ENCODE results near the gene EIF4G2.

DNA sequence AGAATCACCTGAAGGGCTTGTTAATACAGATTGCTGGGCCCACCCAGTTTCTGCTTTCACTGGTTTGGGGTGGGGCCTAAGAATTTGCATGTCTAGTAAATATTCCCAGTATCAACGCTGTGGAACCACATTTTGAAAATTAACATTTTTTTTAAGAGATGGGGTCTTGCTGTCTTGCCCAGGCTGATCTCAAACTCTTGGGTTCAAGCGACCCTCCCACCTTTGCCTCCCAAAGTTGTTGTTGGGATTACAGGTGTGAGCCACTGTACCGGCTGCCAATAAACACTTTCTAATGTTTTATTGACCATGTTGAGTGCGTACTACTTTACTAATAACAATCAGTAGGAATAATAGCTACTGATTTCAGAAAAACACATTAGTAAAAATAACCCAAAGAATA, 2.5 kb downstream of the EIF4G2 start:
- no peak for TF ChIP-seq EZH2 (IDR thresholded peaks at IDR 0.05)
- no peak for TF ChIP-seq POLR2AphosphoS5 (IDR thresholded peaks at IDR 0.05; ENCODE audit: borderline replicate concordance, low read depth, low read length)
- TF ChIP-seq FOXP2 (optimal IDR thresholded peaks at IDR 0.05; ENCODE audit: control extremely low read depth, extremely low read length, insufficient read depth) = no peak

Measured in SK-N-MC (cell line).